Measurements from ENCODE around the gene VSNL1. TPM values are rescaled to one million over a fixed set of nuclear protein-coding genes. Genes with fewer than 3 reads are reported as not detected.

VSNL1 gene
- total RNA-seq, 1 experiment from 2014 or later = 9.9 TPM

GRCh38 chr2:17538022-17538843, 2.3 kb upstream of the VSNL1 start:
- Histone ChIP-seq H3K27me3 (ENCODE audit: insufficient read depth, low read length) (no peaks in the 10 kb centered on the region), H2BK20ac (ENCODE audit: low read depth, low read length, poor library complexity, severe bottlenecking) (no peak overlapping the region), H3K9me3 (ENCODE audit: control insufficient read depth, low read depth, low read length) (no peaks in the 10 kb centered on the region), H2BK12ac (ENCODE audit: insufficient read length, low read depth, low read length) (no peak overlapping the region), H3K4me2 (ENCODE audit: insufficient read depth, insufficient read length, low read length) (peak overlapping the region; percentile 86), H2BK120ac (ENCODE audit: low read depth, low read length, poor library complexity, severe bottlenecking) (no peak overlapping the region), H3K56ac (ENCODE audit: insufficient read length, low read depth, low read length) (no peak overlapping the region), H2BK15ac (ENCODE audit: low read depth, low read length) (no peak overlapping the region), H2AFZ (ENCODE audit: low read length) (no peak overlapping the region), H3K14ac (ENCODE audit: insufficient read depth, low read length) (no peak overlapping the region), H3K79me1 (ENCODE audit: insufficient read depth, low read depth, low read length, poor library complexity, severe bottlenecking) (no peaks in the 10 kb centered on the region), H3K18ac (ENCODE audit: insufficient read length, low read depth, low read length) (no peak overlapping the region), H3K4me1 (ENCODE audit: insufficient read depth, low read length) (peaks cover 4% of the 10 kb centered on the region), H4K91ac (ENCODE audit: insufficient read length, low read depth, low read length) (no peak overlapping the region), H4K8ac (replicated peaks; ENCODE audit: insufficient read length, low read depth, low read length) (no peak overlapping the region), H3K79me2 (ENCODE audit: insufficient read depth, low read length) (peaks cover 18% of the 10 kb centered on the region), H4K20me1 (ENCODE audit: control insufficient read depth, insufficient read depth, insufficient read length) (no peaks in the 10 kb centered on the region), H2AK5ac (ENCODE audit: insufficient read length, low read length) (no peak overlapping the region), H3K27ac (ENCODE audit: insufficient read length, low read depth, low read length) (no peak overlapping the region), H3K4ac (ENCODE audit: low read depth, low read length) (no peak overlapping the region), H3K9ac (ENCODE audit: extremely low read depth, insufficient read length, low read length) (peak overlapping the region; percentile 48), H4K5ac (ENCODE audit: insufficient read length, low read depth, low read length) (no peak overlapping the region), H3T11ph (ENCODE audit: low read length) (no peak overlapping the region), H3K23me2 (ENCODE audit: insufficient read length, low read depth, low read length, poor library complexity, severe bottlenecking) (peaks cover 29% of the 10 kb centered on the region), H2BK5ac (ENCODE audit: insufficient read length, low read length) (no peak overlapping the region), H3K23ac (ENCODE audit: insufficient read length, low read depth, low read length) (no peak overlapping the region)
- no peak overlapping the region for H3K27ac Mint-ChIP-seq
- H3K36me3 Mint-ChIP-seq (ENCODE audit: insufficient read depth in 1 of 3, low read depth in 3 of 3) = no peaks in the 10 kb centered on the region; a peak in 1 of 7 replicates
- peaks cover 26% of the 10 kb centered on the region for H3K27me3 Mint-ChIP-seq (ENCODE audit: low read depth)
- peaks cover 31 to 49% of the 10 kb centered on the region in 2 experiments for H3K4me1 Mint-ChIP-seq
- no CpG with 5 or more reads among the region's 30 CpGs for WGBS (ENCODE audit: extremely low coverage, insufficient read length, low lambda C conversion rate)
- DNase-seq = peak; percentile 58
- H3K9me3 Mint-ChIP-seq = no peaks in the 10 kb centered on the region; a peak in 1 of 5 replicates
- H3K4me3 Mint-ChIP-seq = peak overlapping the region; percentile 70 to 82
- TF ChIP-seq CTCF (conservative IDR thresholded peaks at IDR 0.05) = no peak
